ENCODE data around the gene MAP2K2. TPM values are rescaled to one million over a fixed set of nuclear protein-coding genes. Genes with fewer than 3 reads are reported as not detected.

Gene MAP2K2
- total and polyA plus RNA-seq, 10 donors: 95.3 to 165 (median 116) TPM

GRCh38 chr19:4051175-4052101, 72.5 kb downstream of the MAP2K2 start:
- H3K4me3 ChIP-seq: peak overlapping the region in 1 of 8 donors; percentile 38
- H3K9me3 ChIP-seq: no peaks in the 10 kb centered on the region
- peaks cover 6 to 100% (median 77%) of the 10 kb centered on the region in 6 donors for H3K36me3 ChIP-seq
- no peaks in the 10 kb centered on the region for H3K27me3 ChIP-seq (replicated peaks in 1 of 7)
- peak overlapping the region; percentile 39 to 82 (median 60) for H3K27ac ChIP-seq
- 62 to 83% (median 68%) methylated on average over 12 to 15 of the region's 15 CpGs for WGBS, 5 donors
- TF ChIP-seq POLR2AphosphoS5 (IDR thresholded peaks at IDR 0.05): no peak
- no peak for TF ChIP-seq POLR2A (IDR thresholded peaks at IDR 0.05)
- no peak for TF ChIP-seq CTCF (IDR thresholded peaks at IDR 0.05 in 8 of 11, conservative IDR thresholded peaks at IDR 0.05 in 3 of 11)
- H3K4me1 ChIP-seq: peaks cover 21 to 80% (median 51%) of the 10 kb centered on the region in 6 donors
- no peak for DNase-seq
- intact Hi-C loops (cut with DNase I; ENCODE audit: low total_unique reads): no loop called here

- H3K4me3 ChIP-seq: no peak overlapping the region
- no peak for DNase-seq
- no peaks in the 10 kb centered on the region for H3K27me3 ChIP-seq (replicated peaks in 1 of 7)
- intact Hi-C loops (cut with DNase I; ENCODE audit: low total_unique reads): no loop called here
- peak in 2 of 3 donors; percentile 15 to 49 for TF ChIP-seq POLR2AphosphoS5 (IDR thresholded peaks at IDR 0.05)
- TF ChIP-seq CTCF (IDR thresholded peaks at IDR 0.05 in 8 of 11, conservative IDR thresholded peaks at IDR 0.05 in 3 of 11): no peak
- peak overlapping the region in 1 of 8 donors; percentile 21 for H3K27ac ChIP-seq
- 78 to 91% (median 83%) methylated on average over 7 to 15 of the region's 15 CpGs for WGBS, 5 donors
- peaks cover 17 to 74% (median 37%) of the 10 kb centered on the region in 6 donors for H3K4me1 ChIP-seq
- H3K9me3 ChIP-seq: no peaks in the 10 kb centered on the region
- H3K36me3 ChIP-seq: peaks cover 6 to 100% (median 83%) of the 10 kb centered on the region in 6 donors
Observed at GRCh38 chr19:4049432-4049831, 74.5 kb downstream of the MAP2K2 start.

GRCh38 chr19:4046946-4047683, 76.8 kb downstream of the MAP2K2 start:
- intact Hi-C loops (cut with DNase I; ENCODE audit: low total_unique reads): no loop called here
- Histone ChIP-seq H3K9me3 (no peaks in the 10 kb centered on the region), H3K27me3 (replicated peaks in 1 of 7) (no peaks in the 10 kb centered on the region), H3K4me1 (peaks cover 0 to 73% (median 27%) of the 10 kb centered on the region in 6 donors), H3K36me3 (peaks cover 0 to 94% (median 64%) of the 10 kb centered on the region in 6 donors), H3K4me3 (no peak overlapping the region), H3K27ac (no peak overlapping the region)
- peak in 1 of 3 donors; percentile 36 for TF ChIP-seq POLR2AphosphoS5 (IDR thresholded peaks at IDR 0.05)
- no peak for TF ChIP-seq CTCF (IDR thresholded peaks at IDR 0.05 in 8 of 11, conservative IDR thresholded peaks at IDR 0.05 in 3 of 11)
- TF ChIP-seq POLR2A (IDR thresholded peaks at IDR 0.05): no peak
- DNase-seq: no peak
- WGBS, 5 donors: 86 to 92% (median 90%) methylated on average over 32 to 33 of the region's 33 CpGs

- intact Hi-C loops (cut with DNase I; ENCODE audit: low total_unique reads): no loop called here
- H3K36me3 ChIP-seq: peaks cover 0 to 94% (median 61%) of the 10 kb centered on the region in 6 donors
- no peak for TF ChIP-seq POLR2A (IDR thresholded peaks at IDR 0.05)
- no peak for TF ChIP-seq CTCF (IDR thresholded peaks at IDR 0.05 in 8 of 11, conservative IDR thresholded peaks at IDR 0.05 in 3 of 11)
- TF ChIP-seq POLR2AphosphoS5 (IDR thresholded peaks at IDR 0.05): no peak
Observed at GRCh38 chr19:4046362-4046691, 77.6 kb downstream of the MAP2K2 start.

More at GRCh38 chr19:4046362-4046691, 77.6 kb downstream of the MAP2K2 start:
- Histone ChIP-seq H3K27ac (no peak overlapping the region), H3K27me3 (replicated peaks in 1 of 7) (no peaks in the 10 kb centered on the region), H3K4me3 (no peak overlapping the region), H3K9me3 (no peaks in the 10 kb centered on the region), H3K4me1 (peaks cover 0 to 72% (median 25%) of the 10 kb centered on the region in 6 donors)
- WGBS, 5 donors: 78 to 91% (median 81%) methylated on average over 7 of the region's 7 CpGs
- no peak for DNase-seq
